ENCODE results near the gene EXOC2.

Gene EXOC2

DNA sequence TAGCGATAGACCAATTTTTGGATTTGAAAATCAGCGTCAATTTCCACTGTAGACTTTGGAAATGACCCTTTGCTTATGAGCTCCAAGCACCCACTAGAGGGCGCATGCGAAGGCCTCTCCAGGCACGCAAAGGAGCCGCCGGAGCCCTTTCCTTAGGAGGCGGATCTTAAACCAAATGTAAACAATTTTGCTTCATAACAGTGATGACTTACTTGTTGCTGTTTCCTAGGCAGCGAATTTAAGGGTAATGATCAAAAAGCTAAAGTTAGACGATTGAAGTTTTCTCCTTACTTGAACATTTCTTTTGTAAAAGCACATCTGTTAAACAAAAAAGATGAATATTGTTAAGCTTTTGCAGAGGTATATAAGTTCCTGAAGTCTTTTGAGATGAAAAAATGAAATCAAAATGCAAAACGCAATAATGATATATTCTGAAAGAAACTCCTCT lies 29.2 kb upstream of the EXOC2 start:
- H3K4me3 ChIP-seq (ENCODE audit: low read depth, low read length), result no peak overlapping the region
- TF ChIP-seq, protein P1, sequence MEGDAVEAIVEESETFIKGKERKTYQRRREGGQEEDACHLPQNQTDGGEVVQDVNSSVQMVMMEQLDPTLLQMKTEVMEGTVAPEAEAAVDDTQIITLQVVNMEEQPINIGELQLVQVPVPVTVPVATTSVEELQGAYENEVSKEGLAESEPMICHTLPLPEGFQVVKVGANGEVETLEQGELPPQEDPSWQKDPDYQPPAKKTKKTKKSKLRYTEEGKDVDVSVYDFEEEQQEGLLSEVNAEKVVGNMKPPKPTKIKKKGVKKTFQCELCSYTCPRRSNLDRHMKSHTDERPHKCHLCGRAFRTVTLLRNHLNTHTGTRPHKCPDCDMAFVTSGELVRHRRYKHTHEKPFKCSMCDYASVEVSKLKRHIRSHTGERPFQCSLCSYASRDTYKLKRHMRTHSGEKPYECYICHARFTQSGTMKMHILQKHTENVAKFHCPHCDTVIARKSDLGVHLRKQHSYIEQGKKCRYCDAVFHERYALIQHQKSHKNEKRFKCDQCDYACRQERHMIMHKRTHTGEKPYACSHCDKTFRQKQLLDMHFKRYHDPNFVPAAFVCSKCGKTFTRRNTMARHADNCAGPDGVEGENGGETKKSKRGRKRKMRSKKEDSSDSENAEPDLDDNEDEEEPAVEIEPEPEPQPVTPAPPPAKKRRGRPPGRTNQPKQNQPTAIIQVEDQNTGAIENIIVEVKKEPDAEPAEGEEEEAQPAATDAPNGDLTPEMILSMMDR (IDR thresholded peaks at IDR 0.05; ENCODE audit: low read depth, low read length), result peak; percentile 97
- TF ChIP-seq, protein P2, sequence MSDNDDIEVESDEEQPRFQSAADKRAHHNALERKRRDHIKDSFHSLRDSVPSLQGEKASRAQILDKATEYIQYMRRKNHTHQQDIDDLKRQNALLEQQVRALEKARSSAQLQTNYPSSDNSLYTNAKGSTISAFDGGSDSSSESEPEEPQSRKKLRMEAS (IDR thresholded peaks at IDR 0.05; ENCODE audit: low read depth, low read length), result 0 out of 2 replicates have a peak, but pooled peaks have one; percentile 24
- TF ChIP-seq POLR2A (IDR thresholded peaks at IDR 0.05; ENCODE audit: extremely low read depth, insufficient read length) (no peak), MYC (IDR thresholded peaks at IDR 0.05; ENCODE audit: low read depth, low read length) (no peak)
- peak; percentile 82 for DNase-seq (ENCODE audit: low read depth)

DNA sequence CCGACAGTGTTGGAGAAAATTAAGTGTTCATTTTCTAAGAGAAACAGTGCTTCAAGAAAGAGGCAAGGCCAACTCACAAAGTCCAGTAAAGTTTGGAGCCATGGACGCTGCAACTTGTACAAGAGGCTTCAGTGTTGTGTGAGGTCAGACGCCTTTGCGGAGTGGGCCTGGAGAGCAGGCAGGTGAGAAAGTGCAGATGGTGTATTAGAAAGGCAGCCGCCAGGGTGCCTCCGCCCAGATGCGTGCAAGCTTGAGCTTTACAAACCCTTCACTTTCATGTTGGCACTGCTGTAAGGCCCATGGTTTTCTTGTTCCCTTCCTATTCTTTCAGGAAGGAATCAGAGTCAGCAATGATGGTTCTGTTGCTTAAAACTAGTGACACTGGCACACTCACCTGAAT lies 25.4 kb upstream of the EXOC2 start:
- H3K4me3 ChIP-seq (ENCODE audit: low read depth, low read length), result no peak overlapping the region
- no peak for DNase-seq (ENCODE audit: low read depth)
- TF ChIP-seq MYC (IDR thresholded peaks at IDR 0.05; ENCODE audit: low read depth, low read length) (no peak), POLR2A (IDR thresholded peaks at IDR 0.05; ENCODE audit: extremely low read depth, insufficient read length) (no peak)

DNA sequence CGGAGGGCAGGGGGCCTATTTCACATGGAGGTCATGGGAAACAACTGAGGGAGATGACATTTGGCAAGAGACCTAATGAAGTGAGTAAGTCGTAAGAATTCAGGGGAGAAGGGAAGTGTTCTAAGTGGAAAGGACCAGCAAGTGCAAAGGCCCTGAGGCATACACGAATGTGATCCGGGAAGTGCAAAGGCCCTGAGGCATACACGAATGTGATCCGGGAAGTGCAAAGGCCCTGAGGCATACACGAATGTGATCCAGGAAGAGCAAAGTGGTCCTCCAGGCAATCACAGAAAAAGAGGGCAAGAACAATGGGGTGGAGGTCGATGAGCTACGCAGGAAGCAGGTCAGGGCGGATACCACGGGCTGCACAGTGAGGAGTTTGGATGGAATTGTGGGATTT lies 24.2 kb upstream of the EXOC2 start:
- TF ChIP-seq, protein P1 (IDR thresholded peaks at IDR 0.05; ENCODE audit: low read depth, low read length), result no peak
- TF ChIP-seq POLR2A (IDR thresholded peaks at IDR 0.05; ENCODE audit: extremely low read depth, insufficient read length), result no peak
- TF ChIP-seq, protein P2 (IDR thresholded peaks at IDR 0.05; ENCODE audit: low read depth, low read length), result no peak
- no peak for TF ChIP-seq MYC (IDR thresholded peaks at IDR 0.05; ENCODE audit: low read depth, low read length)
- no peak overlapping the region for H3K4me3 ChIP-seq (ENCODE audit: low read depth, low read length)
- no peak for DNase-seq (ENCODE audit: low read depth)

DNA sequence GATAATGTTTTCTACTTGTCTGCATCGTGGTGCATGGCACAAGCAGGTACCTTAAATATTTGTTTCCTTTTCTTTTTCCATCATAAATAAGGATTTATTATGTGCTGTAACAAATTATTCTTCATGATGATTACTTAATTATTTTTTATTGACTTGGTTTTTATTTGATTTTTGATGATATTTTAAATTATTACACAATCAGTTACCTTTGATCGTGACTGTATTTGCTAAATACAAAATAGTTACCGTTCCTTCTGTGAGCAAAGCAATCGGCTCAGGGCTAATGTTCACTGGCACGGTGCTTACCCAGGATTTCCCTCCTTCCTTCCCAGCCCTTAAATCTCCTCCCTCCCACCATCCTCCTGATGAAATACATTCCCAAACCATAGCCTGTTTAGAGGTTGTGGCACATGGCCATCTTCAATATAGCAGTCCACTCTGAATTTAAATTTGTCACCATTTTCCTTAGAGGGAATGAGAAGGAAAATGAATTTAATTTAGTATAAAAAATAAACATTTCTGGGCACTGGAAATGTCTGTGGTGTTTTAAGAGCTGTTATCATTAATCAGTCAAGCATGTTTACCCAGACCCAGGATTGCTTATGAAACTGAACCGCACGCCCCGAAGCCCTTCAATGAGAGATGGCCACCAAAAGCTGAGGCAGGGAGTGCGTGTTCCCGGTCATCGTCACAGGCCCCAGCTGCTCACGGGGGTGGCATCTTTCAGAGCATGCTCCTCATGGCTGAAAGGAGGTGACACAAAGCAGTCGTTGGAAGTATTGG lies 23.0 kb upstream of the EXOC2 start:
- no peak for DNase-seq (ENCODE audit: low read depth)
- TF ChIP-seq POLR2A (IDR thresholded peaks at IDR 0.05; ENCODE audit: extremely low read depth, insufficient read length) (no peak), MYC (IDR thresholded peaks at IDR 0.05; ENCODE audit: low read depth, low read length) (no peak)
- TF ChIP-seq, protein P2 (IDR thresholded peaks at IDR 0.05; ENCODE audit: low read depth, low read length), result no peak
- TF ChIP-seq, protein P1 (IDR thresholded peaks at IDR 0.05; ENCODE audit: low read depth, low read length), result no peak
- H3K4me3 ChIP-seq (ENCODE audit: low read depth, low read length), result no peak overlapping the region

DNA sequence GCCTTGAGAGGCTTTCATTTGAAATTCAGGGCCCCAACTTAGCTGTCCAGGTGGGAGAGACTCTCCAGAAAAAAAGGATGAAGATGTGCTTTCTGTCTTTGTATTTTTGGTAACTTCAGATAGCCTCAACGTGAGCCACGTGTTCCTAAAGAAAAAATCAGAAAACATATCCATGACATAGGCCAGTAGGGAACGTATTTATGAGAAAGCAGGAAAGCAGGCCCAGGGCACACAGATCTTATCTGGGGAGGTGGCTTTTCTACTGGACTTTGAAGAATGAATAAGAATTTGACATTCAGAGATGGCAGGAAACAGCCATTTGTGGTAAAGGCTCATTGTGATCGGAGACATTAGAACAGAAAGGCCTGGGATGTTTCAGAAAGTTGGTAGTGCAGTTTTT lies 21.2 kb upstream of the EXOC2 start:
- no peak overlapping the region for H3K4me3 ChIP-seq (ENCODE audit: low read depth, low read length)
- TF ChIP-seq MYC (IDR thresholded peaks at IDR 0.05; ENCODE audit: low read depth, low read length), result no peak
- TF ChIP-seq, protein P1 (IDR thresholded peaks at IDR 0.05; ENCODE audit: low read depth, low read length), result no peak
- TF ChIP-seq, protein P2 (IDR thresholded peaks at IDR 0.05; ENCODE audit: low read depth, low read length), result no peak
- no peak for TF ChIP-seq POLR2A (IDR thresholded peaks at IDR 0.05; ENCODE audit: extremely low read depth, insufficient read length)
- no peak for DNase-seq (ENCODE audit: low read depth)

DNA sequence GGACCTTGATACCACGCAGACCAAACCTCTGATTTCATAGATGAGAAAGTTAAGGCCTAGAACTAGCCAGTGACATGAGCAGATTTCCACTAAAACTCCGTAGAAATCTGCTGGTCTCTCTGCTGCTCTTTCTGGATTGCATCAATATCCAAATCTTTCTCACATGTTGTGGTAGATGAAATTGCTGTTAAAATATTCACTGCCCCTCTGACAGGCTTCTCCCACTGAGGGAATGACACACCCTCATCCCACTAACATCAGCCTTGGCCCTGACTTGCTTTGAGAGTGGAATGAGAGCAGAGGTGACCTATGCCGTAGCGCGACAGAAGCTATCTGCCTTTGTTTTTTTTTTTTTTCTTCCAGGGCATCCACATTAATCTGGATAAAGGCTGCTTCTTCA lies 20.4 kb upstream of the EXOC2 start:
- H3K4me3 ChIP-seq (ENCODE audit: low read depth, low read length), result no peak overlapping the region
- no peak for DNase-seq (ENCODE audit: low read depth)
- TF ChIP-seq POLR2A (IDR thresholded peaks at IDR 0.05; ENCODE audit: extremely low read depth, insufficient read length) (no peak), MYC (IDR thresholded peaks at IDR 0.05; ENCODE audit: low read depth, low read length) (no peak)
- TF ChIP-seq, protein P1 (IDR thresholded peaks at IDR 0.05; ENCODE audit: low read depth, low read length), result no peak
- TF ChIP-seq, protein P2 (IDR thresholded peaks at IDR 0.05; ENCODE audit: low read depth, low read length), result no peak
